Medulla oblongata (tissue), 1 donor: ENCODE data around the gene LEUTX.
"Not testable (repeated sequence)": the region's sequence is repeated elsewhere in the genome, so short reads cannot be mapped to it uniquely, and the experiment has no call there.

Experiments
- DNase-seq: peaks from one replicate; pipeline ENCODE4 v3.0.0-alpha.2; 2015; ENCODE audit errors: extremely low spot score

Gene LEUTX, protein sequence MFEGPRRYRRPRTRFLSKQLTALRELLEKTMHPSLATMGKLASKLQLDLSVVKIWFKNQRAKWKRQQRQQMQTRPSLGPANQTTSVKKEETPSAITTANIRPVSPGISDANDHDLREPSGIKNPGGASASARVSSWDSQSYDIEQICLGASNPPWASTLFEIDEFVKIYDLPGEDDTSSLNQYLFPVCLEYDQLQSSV

GRCh38 chr19:39778763-39779162 is at the start of gene LEUTX:
TSS of gene LEUTX (plus strand) at chr19:39778854. CDS start at chr19:39778921, 67 bp downstream.
- DNase-seq, result no peak

- no peak for DNase-seq
These were observed 49.1 kb upstream of the LEUTX start for GRCh38 chr19:39729594-39729993.

GRCh38 chr19:39731685-39732084 is 47.0 kb upstream of the LEUTX start:
- DNase-seq, result no peak

DNA sequence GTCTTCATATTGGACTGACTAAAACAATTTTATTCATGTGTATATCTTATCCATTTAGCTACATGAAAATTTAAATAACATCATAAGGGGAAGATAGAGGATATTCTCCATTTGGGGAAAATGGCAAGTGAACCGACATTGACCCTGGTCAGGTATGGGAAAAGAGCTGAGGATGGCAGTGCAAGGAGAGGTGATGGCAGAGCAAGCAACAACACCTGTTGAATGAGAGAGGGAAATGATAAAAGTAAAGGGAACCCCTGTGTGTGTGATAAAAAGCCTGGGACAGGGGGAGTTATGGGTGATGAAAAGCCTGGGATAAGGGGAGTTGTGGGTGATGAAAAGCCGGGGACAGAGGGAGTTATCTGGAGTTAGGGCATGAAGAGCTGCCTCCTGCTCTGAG is 44.8 kb upstream of the LEUTX start:
- DNase-seq, result no peak

DNA sequence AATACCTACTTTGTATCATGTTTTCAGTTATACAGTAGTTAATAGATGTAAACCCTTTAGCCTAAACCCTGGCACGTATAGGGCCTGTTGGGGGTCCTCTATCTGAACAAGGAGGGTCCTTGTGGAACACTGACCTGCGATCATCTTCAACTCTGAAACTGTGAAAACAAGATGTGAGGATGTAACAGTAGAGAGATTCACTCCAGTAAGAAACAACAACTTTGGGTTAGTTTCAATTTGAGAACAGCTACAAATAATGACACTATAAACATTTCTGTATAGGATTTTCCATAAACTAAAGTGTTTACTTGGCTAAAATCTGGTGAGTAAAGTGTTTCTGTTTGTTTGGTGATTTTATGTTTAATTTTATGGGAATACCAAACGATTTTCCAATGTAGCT is 43.0 kb upstream of the LEUTX start:
- DNase-seq, result no peak

- no peak for DNase-seq
These were observed 42.6 kb upstream of the LEUTX start for GRCh38 chr19:39736088-39736487.

DNA sequence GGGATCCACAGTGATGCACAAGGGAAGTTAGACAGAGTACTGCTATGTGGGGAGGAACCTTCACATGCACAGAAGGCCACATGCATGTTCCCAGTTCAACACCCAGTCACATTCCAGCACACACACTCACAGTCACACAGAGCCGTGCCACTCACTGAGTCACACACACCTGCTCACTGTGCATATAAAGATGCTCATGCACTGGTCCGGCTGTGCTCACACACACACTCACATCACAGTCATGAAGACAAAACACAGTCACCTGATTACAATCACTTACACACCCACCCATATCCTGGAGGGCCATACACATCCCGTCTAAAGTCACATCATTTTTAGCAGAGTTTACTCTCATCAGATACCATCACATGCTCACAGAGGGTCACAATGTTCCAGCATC is 41.3 kb upstream of the LEUTX start:
- DNase-seq, result no peak

- no peak for DNase-seq
These were observed 40.8 kb upstream of the LEUTX start, which contains the start of gene CLC for GRCh38 chr19:39737891-39738290. TSS of gene CLC (minus strand) at chr19:39738029. CDS start at chr19:39737952, 77 bp downstream.

- DNase-seq, result no peak
These were observed 39.8 kb upstream of the LEUTX start for GRCh38 chr19:39738814-39739213.

- DNase-seq, result no peak
These were observed 38.3 kb upstream of the LEUTX start for GRCh38 chr19:39740395-39740794.

GRCh38 chr19:39745643-39746042 is 33.0 kb upstream of the LEUTX start:
- DNase-seq, result peak; percentile 40

DNA sequence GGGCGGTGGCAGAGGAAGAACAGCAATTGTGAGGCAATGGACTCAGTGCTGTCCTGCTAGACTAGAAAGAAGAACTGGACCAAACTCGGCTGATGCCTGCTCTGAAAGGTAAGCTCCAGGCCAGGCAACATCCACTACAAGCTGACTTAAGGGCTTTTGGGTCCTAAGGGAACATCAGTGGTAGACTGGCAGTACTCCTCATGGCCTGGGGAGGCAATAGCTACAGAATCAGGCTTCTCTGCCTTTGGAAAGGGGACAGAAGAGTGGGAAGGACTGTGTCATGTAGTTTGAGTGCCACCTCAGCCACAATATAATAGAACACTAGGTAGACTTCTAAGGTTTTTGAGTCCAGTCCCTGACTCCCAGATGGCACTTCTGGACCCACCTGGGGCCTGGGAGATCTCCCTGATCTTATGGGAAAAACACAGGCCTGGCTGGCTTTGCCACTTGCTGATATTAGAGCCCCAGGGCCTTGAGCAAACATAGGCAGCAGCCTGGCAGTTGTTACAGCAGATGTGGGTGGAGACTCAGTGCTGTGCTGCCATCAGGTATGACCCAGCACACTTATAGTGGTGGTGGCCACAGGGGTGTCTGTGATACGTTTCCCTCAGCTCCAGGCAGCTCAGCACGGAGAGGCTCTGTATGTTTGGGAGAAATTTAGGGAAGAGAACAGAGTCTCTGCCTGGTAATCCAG is 31.7 kb upstream of the LEUTX start:
- no peak for DNase-seq

DNA sequence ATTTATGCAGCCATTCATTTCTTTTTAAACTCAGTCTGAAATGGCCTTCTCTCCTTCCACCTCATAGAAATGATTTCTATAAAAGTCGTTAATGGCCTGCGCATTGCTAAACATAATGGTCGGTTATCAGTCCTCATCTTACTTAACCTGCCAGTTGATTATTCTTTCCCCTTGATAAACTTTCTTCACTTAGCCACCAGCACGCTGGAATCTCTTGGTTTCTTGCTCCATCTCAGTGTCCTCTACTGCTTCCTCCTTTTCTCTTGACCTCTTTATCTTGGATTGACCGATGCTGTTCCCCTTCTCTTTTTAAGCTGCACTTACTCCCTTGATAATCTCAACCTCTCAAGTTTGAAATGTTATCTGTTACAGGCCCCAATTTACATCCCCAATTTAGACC is 28.7 kb upstream of the LEUTX start:
- DNase-seq, result no peak

DNA sequence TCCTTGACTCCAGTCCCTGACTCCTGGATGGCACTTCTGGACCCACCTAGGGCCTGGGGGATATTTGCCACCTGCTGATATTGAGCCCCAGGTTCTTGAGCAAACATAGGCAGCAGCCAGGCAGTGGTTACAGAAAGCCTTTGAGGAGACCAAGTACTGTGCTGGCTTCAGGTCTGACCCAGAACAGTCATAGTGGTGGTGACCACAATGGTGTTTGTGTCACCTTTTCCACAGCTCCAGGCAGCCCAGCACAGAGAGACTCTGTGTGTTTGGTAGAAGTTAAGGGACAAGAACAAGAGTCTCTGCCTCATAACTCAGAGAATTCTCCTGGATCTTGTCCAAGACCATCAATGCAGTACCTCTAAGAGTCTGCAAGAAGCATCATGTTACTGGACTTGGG is 26.3 kb upstream of the LEUTX start:
- DNase-seq, result no peak

DNA sequence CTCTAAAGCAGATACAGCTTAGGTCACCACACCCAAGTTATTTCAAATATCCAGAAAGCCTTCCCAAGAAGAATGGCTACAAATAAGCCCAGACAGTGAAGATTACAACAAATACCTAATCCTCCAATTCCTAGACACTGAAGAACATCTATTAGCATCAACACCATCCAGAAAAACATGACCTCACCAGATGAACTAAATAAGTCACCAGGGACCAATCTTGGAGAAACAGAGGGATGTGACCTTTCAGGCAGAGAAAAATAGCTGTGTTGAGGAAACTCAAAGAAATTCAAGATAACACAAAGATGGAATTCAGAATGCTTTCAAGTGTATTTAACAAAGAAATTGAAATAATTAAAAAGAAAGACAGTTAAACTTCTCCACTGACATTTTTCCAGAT is 25.9 kb upstream of the LEUTX start:
- DNase-seq, result no peak

- no peak for DNase-seq
These were observed 24.1 kb upstream of the LEUTX start for GRCh38 chr19:39754544-39754943.

- no peak for DNase-seq
These were observed 23.7 kb upstream of the LEUTX start for GRCh38 chr19:39754971-39755370.

DNA sequence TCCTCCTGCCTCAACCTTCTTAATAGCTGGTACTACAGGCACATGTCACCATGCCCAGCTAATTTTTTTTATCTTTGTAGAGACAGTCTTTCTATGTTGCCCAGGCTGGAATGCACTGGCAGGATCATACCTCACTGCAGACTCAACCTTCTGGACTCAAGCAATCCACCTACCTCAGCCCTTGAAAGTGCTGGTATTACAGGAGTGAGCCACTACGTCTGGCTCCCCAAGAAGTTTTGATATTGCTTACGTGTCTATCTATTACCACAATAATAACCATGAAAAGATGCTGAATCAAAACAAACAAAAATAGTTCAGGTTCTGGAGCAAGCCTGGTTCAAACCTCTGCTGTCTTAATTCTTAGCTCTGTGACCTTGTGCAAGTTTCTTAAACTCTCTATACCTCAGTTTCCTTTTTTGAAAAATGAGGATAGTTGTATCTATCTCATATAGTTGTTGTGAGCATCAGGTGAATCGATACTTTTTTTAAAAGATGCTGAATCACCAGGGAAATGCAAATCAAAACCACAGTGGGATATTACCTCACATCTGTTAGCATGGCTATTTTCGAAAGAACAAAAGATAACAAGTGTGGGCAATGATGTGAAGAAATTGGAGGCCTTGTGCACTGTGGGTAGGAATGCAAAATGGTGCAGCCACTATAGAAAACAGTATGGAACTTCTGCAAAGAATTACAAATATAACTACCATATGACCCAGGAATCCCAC is 19.0 kb upstream of the LEUTX start:
- DNase-seq, result no peak

- DNase-seq, result not testable (repeated sequence)
These were observed 16.8 kb upstream of the LEUTX start for GRCh38 chr19:39761851-39762250.

DNA sequence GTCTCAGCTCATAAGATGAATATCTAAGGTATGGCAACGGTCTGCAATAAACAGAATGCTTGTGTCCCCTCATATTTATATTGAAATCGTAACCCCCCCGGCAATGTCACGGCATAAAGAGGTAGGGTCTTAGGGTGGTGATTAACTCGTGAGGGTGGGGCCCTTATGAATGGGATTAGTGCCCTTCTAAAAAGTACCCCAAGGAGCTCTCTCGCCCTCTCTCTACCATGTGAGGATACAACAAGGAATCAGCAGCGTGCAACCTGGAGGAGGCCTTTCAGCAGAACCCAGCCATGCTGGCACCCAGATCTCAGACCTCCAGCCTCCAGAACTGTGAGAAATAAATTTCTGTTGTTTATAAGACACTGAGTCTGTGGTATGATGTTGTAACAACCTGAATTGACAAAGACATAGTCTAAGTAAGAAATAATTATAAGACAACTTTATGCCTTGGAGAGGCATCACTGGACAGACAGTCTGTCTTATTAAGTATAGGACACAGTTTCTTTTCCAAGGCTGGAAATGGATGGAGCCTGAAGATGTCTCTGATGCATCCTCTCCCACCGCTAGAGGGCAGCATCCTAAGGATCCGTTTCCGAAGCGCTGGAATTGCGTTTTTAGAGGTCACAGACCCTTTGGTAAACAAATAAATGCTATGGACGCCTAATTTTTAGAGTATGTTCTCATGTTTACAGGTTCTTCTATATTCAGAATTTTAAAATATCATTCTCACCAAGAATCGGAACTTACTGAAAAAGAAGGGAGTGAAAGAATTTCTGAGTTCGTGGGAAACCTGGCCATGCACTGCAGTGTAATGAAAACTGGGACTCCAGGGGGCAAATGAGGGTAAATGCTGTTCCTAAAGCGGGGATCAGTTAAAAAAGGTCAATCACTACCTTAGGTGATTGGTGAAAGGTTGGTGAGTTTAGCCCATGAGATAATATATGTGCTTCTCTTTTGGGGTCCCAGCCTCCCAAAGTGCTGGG is 13.3 kb upstream of the LEUTX start:
- peak; percentile 12 for DNase-seq

- DNase-seq, result no peak
These were observed 10.3 kb upstream of the LEUTX start for GRCh38 chr19:39768334-39768733.

GRCh38 chr19:39768786-39769185 is 9.9 kb upstream of the LEUTX start:
- DNase-seq, result no peak
